Mesenchymal stem cell (in vitro differentiated cells and primary cell): ENCODE data around the gene PLA1A.

Source experiments
- DNase-seq: peaks from one replicate; pipeline ENCODE4 v3.0.0-alpha.2; 2013
- H2AFZ ChIP-seq: one replicate; pipeline ENCODE4 v1.6.1; 2013; ENCODE audit warnings: low read depth, mild to moderate bottlenecking, control low read depth, inconsistent platforms, low read length, moderate library complexity
- H2AK5ac ChIP-seq: 2 replicates; pipeline ENCODE4 v1.6.1; 2013; ENCODE audit warnings: low read length, moderate library complexity, mild to moderate bottlenecking, inconsistent platforms; ENCODE audit not compliant: severe bottlenecking
- H2BK120ac ChIP-seq: one replicate; pipeline ENCODE4 v1.6.1; 2013; ENCODE audit warnings: low read depth, mild to moderate bottlenecking, inconsistent platforms, low read length, moderate library complexity
- H2BK12ac ChIP-seq, 2 experiments: one replicate each; pipeline ENCODE4 v1.6.1; 2013; ENCODE audit warnings: inconsistent platforms in 2 of 2, low read length in 2 of 2, mild to moderate bottlenecking in 2 of 2, moderate library complexity in 2 of 2, control low read depth in 1 of 2
- H2BK15ac ChIP-seq: one replicate; pipeline ENCODE4 v1.6.1; 2013; ENCODE audit warnings: mild to moderate bottlenecking, low read depth, inconsistent platforms; ENCODE audit not compliant: poor library complexity, severe bottlenecking
- H2BK5ac ChIP-seq: 2 replicates; pipeline ENCODE4 v1.6.1; 2013; ENCODE audit warnings: low read depth, mild to moderate bottlenecking, low read length, control low read depth, inconsistent platforms; ENCODE audit not compliant: poor library complexity, severe bottlenecking
- H3K14ac ChIP-seq, 2 experiments: one replicate each; pipeline ENCODE4 v1.6.1; 2013; ENCODE audit warnings: inconsistent platforms in 2 of 2, low read length in 2 of 2, control low read depth in 1 of 2, mild to moderate bottlenecking in 1 of 2, moderate library complexity in 1 of 2
- H3K18ac ChIP-seq, 2 experiments: one replicate each; pipeline ENCODE4 v1.6.1; 2013; ENCODE audit warnings: inconsistent platforms in 2 of 2, low read length in 2 of 2, control low read depth in 1 of 2, low read depth in 1 of 2, mild to moderate bottlenecking in 1 of 2
- H3K23ac ChIP-seq, 2 experiments: one replicate each; pipeline ENCODE4 v1.6.1; 2013; ENCODE audit warnings: inconsistent platforms in 2 of 2, low read length in 2 of 2, mild to moderate bottlenecking in 2 of 2, moderate library complexity in 2 of 2, control low read depth in 1 of 2
- H3K27ac ChIP-seq: 2 replicates; pipeline ENCODE4 v1.5.1; 2013; ENCODE audit warnings: mild to moderate bottlenecking, moderate library complexity, low read length, control low read depth, inconsistent platforms; ENCODE audit not compliant: poor library complexity, severe bottlenecking
- H3K27me3 ChIP-seq, 2 experiments: 2 replicates each; pipeline versions ENCODE4 v1.6.1 to v1.7.0; 2013; ENCODE audit warnings: low read length in 2 of 2, mild to moderate bottlenecking in 2 of 2, moderate library complexity in 2 of 2, control low read depth in 1 of 2, inconsistent platforms in 1 of 2; ENCODE audit not compliant: control insufficient read depth in 1 of 2, insufficient read depth in 1 of 2
- H3K36me3 ChIP-seq, 2 experiments: 2 replicates each; pipeline versions ENCODE4 v1.6.1 to v1.7.0; 2013; ENCODE audit warnings: low read length in 2 of 2, control low read depth in 1 of 2, inconsistent platforms in 1 of 2, low read depth in 1 of 2, mild to moderate bottlenecking in 1 of 2; ENCODE audit not compliant: insufficient read depth in 2 of 2, control insufficient read depth in 1 of 2
- H3K4ac ChIP-seq, 2 experiments: one replicate each; pipeline ENCODE4 v1.6.1; 2013; ENCODE audit warnings: inconsistent platforms in 2 of 2, low read length in 2 of 2, mild to moderate bottlenecking in 2 of 2, moderate library complexity in 2 of 2, control low read depth in 1 of 2, low read depth in 1 of 2
- H3K4me1 ChIP-seq: 2 replicates; pipeline ENCODE4 v1.6.1; 2013; ENCODE audit warnings: low read depth, low read length, control low read depth; ENCODE audit not compliant: control insufficient read depth, insufficient read depth
- H3K4me2 ChIP-seq: 2 replicates; pipeline ENCODE4 v1.6.1; 2013; ENCODE audit warnings: low read length, mild to moderate bottlenecking, inconsistent platforms; ENCODE audit not compliant: poor library complexity, severe bottlenecking
- H3K4me3 ChIP-seq, 2 experiments: 2 replicates each; pipeline versions ENCODE4 v1.5.1 to v1.7.0; 2013; ENCODE audit warnings: low read length in 2 of 2, mild to moderate bottlenecking in 2 of 2, control low read depth in 1 of 2, low read depth in 1 of 2; ENCODE audit not compliant: insufficient read depth in 1 of 2
- H3K79me1 ChIP-seq: replicated peaks from 2 replicates; pipeline ENCODE4 v1.6.1; 2013; ENCODE audit warnings: mild to moderate bottlenecking, control low read depth, low read length, inconsistent platforms; ENCODE audit not compliant: poor library complexity, severe bottlenecking
- H3K9ac ChIP-seq: 2 replicates; pipeline ENCODE4 v1.7.0; 2013; ENCODE audit warnings: mild to moderate bottlenecking, low read length, moderate library complexity
- H3K9me3 ChIP-seq: 2 replicates; pipeline ENCODE4 v1.7.0; 2013; ENCODE audit warnings: mild to moderate bottlenecking, low read length; ENCODE audit not compliant: control insufficient read depth
- H4K8ac ChIP-seq: one replicate; pipeline ENCODE4 v1.6.1; 2013; ENCODE audit warnings: inconsistent platforms, mild to moderate bottlenecking, low read length, moderate library complexity
- H4K91ac ChIP-seq: one replicate; pipeline ENCODE4 v1.6.1; 2013; ENCODE audit warnings: mild to moderate bottlenecking, low read length, inconsistent platforms
- WGBS: methylation state at CpG from one replicate; pipeline ENCODE4 v1.1.7; 2013; ENCODE audit warnings: mixed read lengths; 5-methylcytosine and 5-hydroxymethylcytosine counted together

Gene PLA1A

DNA sequence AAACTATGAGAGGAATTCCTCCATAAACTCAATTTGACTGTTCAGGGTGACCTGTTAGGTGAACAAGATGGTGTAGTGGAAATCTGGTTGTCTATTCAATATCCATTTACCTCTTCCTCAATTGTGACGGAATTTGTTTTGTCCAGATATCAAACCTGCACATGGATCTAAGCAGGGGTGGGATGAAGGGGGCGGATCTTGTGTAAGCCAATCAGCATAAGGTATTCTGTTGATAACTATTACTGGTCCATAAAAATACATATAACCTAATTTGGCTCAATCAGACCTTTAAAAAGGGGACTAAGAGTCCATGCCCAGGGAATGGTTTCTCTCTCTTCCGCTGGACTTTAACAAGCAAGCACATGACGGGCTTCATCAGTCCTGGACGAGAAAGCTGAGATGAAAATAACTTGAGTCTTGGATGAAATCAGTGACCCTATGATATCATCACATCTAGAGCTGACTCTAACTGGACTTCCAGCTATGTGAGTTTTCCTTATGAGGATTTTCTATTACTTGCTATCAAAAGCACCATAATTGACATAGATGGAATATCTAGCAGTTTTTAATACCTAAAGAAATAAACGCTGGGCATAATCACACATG lies 68.4 kb downstream of the PLA1A start:
- no peaks in the 10 kb centered on the region for H3K4me1 ChIP-seq
- WGBS, result 97% methylated on average over 4 of the region's 6 CpGs
- H2BK15ac ChIP-seq, result no peak overlapping the region
- H4K91ac ChIP-seq, result no peak overlapping the region
- no peaks in the 10 kb centered on the region for H3K9me3 ChIP-seq
- no peak overlapping the region for H3K18ac ChIP-seq
- no peak for DNase-seq
- H3K4ac ChIP-seq, result no peak overlapping the region
- H3K9ac ChIP-seq, result no peak overlapping the region
- no peak overlapping the region for H3K23ac ChIP-seq
- H3K14ac ChIP-seq, result no peak overlapping the region
- H2AK5ac ChIP-seq, result no peak overlapping the region
- no peak overlapping the region for H3K4me3 ChIP-seq
- H2BK120ac ChIP-seq, result no peak overlapping the region
- H2AFZ ChIP-seq, result no peak overlapping the region
- no peak overlapping the region for H4K8ac ChIP-seq
- H3K4me2 ChIP-seq, result no peak overlapping the region
- H3K27me3 ChIP-seq, result no peaks in the 10 kb centered on the region
- no peak overlapping the region for H2BK12ac ChIP-seq
- peaks cover 0 to 30% of the 10 kb centered on the region in 2 experiments for H3K36me3 ChIP-seq
- no peak overlapping the region for H3K27ac ChIP-seq
- peaks cover 1% of the 10 kb centered on the region for H3K79me1 ChIP-seq
- no peak overlapping the region for H2BK5ac ChIP-seq

DNA sequence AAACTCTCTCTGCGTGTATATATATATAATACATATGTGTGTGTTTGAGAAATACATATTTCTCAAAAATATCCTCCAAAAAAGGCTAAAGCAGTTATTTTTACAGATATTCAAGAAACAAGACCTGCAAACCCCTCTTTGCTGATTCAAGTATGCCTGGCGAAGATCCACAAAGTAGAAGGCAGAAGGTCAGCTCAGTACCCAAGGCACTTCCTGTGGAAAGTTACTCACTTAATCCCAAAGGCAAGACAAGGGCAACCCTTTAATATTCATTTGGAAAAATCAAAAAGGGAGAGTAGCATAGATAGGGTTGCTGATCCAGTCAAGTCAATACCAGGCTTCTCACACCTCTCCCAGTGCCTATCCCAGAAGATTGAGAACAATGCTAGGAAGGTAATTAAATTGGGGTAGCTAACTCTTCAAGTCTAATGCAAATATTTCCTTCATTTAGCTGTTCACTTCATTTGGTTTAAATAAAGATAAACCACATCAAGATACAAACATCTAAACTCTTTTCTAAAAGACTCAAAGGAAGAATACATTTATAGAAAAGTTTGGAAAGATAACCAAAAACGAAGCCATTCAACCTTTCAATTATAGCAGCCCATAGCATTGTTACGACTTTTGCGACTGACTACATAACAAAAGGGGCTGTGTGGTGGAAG lies 72.4 kb downstream of the PLA1A start:
- Histone ChIP-seq H2AFZ (no peak overlapping the region), H3K18ac (no peak overlapping the region), H3K36me3 (peaks cover 14 to 66% of the 10 kb centered on the region in 2 experiments), H3K4me1 (no peaks in the 10 kb centered on the region), H3K14ac (no peak overlapping the region), H2BK12ac (no peak overlapping the region), H2BK15ac (no peak overlapping the region), H3K27me3 (no peaks in the 10 kb centered on the region), H3K79me1 (peaks cover 9% of the 10 kb centered on the region), H4K91ac (no peak overlapping the region), H2BK5ac (no peak overlapping the region), H3K4me3 (no peak overlapping the region), H3K23ac (no peak overlapping the region), H4K8ac (no peak overlapping the region), H3K27ac (no peak overlapping the region), H3K9ac (no peak overlapping the region), H3K4me2 (no peak overlapping the region), H2BK120ac (no peak overlapping the region), H3K4ac (no peak overlapping the region), H2AK5ac (no peak overlapping the region), H3K9me3 (no peaks in the 10 kb centered on the region)
- DNase-seq, result peak; percentile 8
- WGBS, result 86% methylated on average over 3 of the region's 5 CpGs

DNA sequence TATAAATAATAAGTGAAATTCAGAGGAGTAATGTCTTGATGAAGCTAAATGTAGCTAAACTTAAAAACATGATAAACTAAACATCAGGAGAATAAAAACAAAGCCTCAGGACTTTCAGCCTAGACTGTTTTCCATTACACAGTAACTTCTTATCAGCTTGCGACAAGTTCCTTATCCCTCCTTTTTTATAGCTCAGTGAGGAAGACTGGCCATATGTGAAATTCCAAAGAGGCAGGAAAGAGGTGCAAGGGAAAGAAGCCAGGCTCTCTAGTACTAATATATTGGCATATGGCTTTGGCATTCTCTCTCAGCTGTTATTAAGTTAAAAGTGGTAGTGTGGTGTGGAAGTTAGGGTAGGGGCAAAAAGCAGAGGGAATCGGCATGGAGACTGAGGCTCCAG lies 75.1 kb downstream of the PLA1A start:
- H3K4me3 ChIP-seq, result no peak overlapping the region
- peaks cover 11% of the 10 kb centered on the region for H3K79me1 ChIP-seq
- DNase-seq, result no peak
- no peak overlapping the region for H2AK5ac ChIP-seq
- H3K36me3 ChIP-seq, result peaks cover 14 to 58% of the 10 kb centered on the region in 2 experiments
- H3K27me3 ChIP-seq, result no peaks in the 10 kb centered on the region
- no peak overlapping the region for H2BK5ac ChIP-seq
- no peaks in the 10 kb centered on the region for H3K4me1 ChIP-seq
- 100% methylated on average over 1 of the region's 2 CpGs for WGBS
- no peak overlapping the region for H2BK12ac ChIP-seq
- no peak overlapping the region for H2BK120ac ChIP-seq
- H3K14ac ChIP-seq, result no peak overlapping the region
- H3K9me3 ChIP-seq, result no peaks in the 10 kb centered on the region
- no peak overlapping the region for H2AFZ ChIP-seq
- no peak overlapping the region for H4K8ac ChIP-seq
- no peak overlapping the region for H3K4me2 ChIP-seq
- H3K4ac ChIP-seq, result no peak overlapping the region
- no peak overlapping the region for H4K91ac ChIP-seq
- no peak overlapping the region for H3K23ac ChIP-seq
- no peak overlapping the region for H3K27ac ChIP-seq
- H3K18ac ChIP-seq, result no peak overlapping the region
- no peak overlapping the region for H2BK15ac ChIP-seq
- no peak overlapping the region for H3K9ac ChIP-seq

DNA sequence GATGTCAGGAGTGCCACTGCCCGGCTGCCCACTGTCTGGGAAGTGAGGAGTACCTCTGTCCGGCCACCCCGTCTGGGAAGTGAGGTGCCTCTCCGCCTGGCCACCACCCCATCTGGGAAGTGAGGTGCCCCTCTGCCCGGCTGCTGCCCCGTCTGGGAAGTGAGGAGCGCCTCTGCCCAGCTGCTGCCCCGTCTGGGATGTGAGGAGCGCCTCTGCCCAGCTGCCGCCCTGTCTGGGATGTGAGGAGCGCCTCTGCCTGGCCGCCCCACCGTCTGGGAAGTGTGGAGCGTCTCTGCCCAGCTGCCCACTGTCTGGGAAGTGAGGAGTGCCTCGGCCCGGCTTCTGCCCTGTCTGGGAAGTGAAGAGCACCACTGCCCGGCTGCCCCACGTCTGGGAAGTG lies 76.2 kb downstream of the PLA1A start:
- H3K4ac ChIP-seq, result no peak overlapping the region
- H2BK12ac ChIP-seq, result no peak overlapping the region
- H2AK5ac ChIP-seq, result no peak overlapping the region
- no peaks in the 10 kb centered on the region for H3K9me3 ChIP-seq
- no peak overlapping the region for H2BK15ac ChIP-seq
- peaks cover 11% of the 10 kb centered on the region for H3K79me1 ChIP-seq
- 97% methylated on average over 16 of the region's 18 CpGs for WGBS
- H3K9ac ChIP-seq, result no peak overlapping the region
- no peak overlapping the region for H3K14ac ChIP-seq
- H4K91ac ChIP-seq, result no peak overlapping the region
- no peak overlapping the region for H3K18ac ChIP-seq
- H4K8ac ChIP-seq, result no peak overlapping the region
- H2BK120ac ChIP-seq, result no peak overlapping the region
- no peak overlapping the region for H3K23ac ChIP-seq
- no peak overlapping the region for H3K4me2 ChIP-seq
- peaks cover 14 to 51% of the 10 kb centered on the region in 2 experiments for H3K36me3 ChIP-seq
- H3K27ac ChIP-seq, result no peak overlapping the region
- H3K27me3 ChIP-seq, result no peaks in the 10 kb centered on the region
- H3K4me3 ChIP-seq, result no peak overlapping the region
- no peaks in the 10 kb centered on the region for H3K4me1 ChIP-seq
- no peak overlapping the region for H2BK5ac ChIP-seq
- no peak overlapping the region for H2AFZ ChIP-seq
- DNase-seq, result no peak
